GM18951 (cell line): Measurements from ENCODE around the gene FBRSL1.
"Not testable (repeated sequence)": the region's sequence is repeated elsewhere in the genome, so short reads cannot be mapped to it uniquely, and the experiment has no call there.

Experiments used
- POLR2A ChIP-seq: IDR thresholded peaks from 4 replicates; pipeline ENCODE4 v1.6.1; 2011; ENCODE audit warnings: mild to moderate bottlenecking; ENCODE audit not compliant: insufficient read length, insufficient read depth; ENCODE audit errors: extremely low read depth
- in situ Hi-C: fragments of 300-500 bp; cut with MboI; formaldehyde crosslinking; loops from one replicate; pipeline ENCODE4 v1.12.0; 2022; ENCODE audit warnings: low sequenced_read_pairs, mixed read lengths, inconsistent platforms; ENCODE audit not compliant: unreplicated experiment

Gene FBRSL1

DNA sequence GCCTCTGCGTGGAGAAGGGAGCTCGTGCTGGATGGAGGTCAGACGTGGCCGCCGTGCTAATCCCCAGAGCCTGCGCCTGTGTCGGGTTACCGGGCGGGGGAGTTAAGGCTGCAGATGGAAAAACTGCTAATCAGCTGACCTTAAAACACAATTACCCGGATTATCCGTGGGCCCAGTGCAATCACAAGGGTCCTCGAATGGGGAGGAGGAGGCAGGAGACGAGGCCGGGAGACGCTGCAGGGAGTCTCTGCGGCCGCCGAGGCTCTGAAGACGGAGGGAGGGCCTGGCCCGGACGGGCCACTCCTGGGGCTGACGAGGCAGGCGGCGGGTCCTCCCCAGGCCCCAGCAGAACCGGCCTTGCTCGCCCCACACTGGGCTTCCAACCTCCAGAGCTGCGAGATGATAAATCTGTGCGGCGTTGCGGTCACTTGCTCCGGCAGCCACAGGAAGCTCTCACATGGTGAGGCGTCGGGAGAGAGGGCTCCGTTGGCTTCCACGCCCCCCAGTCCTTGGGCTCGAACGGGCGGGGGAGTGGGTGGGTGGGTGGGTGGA, 32.9 kb upstream of the FBRSL1 start:
- no peak for TF ChIP-seq POLR2A
- in situ Hi-C loops: no loop called here

DNA sequence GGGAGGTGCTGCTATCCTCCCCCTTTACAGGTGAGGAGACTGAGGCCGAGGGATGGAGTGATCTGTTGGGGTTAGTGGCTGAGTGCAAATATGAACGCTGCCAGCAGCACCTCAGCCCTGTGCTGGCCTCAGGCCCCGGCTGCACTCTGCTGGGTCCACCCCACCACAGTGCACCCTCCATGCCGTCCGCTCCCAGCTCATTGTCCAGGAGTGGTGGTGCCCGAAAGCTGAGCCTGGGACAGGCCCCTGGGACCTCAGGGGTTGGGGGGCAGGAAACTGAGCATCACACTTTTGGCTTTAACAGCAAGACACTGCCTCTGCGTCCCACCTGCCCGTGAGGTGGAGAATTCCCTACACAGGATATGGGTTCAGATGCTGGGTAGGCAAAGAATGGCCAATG, 31.5 kb upstream of the FBRSL1 start:
- no peak for TF ChIP-seq POLR2A
- in situ Hi-C loops: no loop called here

DNA sequence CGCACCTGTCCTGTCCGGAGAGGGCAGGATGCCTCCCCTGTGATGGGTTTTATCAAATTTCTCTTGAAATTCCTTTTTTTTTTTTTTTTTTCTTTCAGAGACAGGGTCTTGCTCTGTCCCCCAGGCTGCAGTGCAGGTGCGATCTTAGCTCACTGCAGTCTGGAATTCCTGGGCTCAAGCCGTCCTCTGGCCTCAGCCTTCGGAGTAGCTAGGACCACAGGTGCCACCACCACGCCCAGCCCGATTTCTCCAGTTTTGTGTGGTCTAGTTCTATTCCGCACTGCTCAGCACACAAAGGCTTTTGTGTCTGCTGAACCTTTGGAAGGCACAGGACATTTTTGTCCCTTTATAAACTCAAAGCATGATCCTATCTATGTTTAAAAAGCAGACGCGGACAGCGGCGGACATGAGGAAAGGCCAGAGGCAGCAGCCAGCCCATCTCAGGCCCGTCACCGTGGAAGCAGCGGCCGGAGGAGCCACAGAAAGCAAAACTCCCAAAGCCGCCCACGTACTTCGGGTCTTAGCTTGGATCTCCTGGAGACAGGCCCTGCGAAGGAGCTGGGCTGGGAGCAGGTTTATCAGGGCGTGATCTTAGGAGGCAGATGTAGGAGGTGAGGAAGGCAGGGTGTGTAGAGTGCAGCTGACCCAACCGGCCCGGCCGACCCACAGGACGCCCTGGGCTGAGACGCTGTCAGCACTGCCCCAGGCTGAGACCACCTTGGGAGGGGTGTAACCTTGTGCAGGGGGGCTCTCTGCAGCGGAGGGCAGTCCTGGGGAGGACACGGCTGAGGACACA, 30.9 kb upstream of the FBRSL1 start:
- in situ Hi-C loops: no loop called here

DNA sequence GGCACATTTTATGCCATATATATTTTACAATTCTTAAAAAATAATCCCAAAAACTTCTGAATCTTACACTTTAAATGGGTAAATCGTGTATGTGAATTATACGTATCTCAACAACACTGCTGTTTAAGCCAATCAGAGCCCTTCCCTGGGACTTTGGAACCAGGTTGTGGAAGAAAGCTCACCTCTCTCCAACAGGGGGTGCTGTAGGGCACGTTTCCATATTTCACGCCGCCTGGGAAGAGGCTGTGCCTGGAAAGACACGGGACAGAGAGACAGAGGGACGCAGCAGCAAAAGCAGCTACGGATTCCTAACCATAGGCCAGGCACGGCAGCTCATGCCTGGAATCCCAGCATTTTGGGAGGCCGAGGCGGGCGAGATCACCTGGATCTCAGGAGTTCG, 29.4 kb upstream of the FBRSL1 start:
- no peak for TF ChIP-seq POLR2A
- in situ Hi-C loops: no loop called here

More for the DNA sequence above, 30.9 kb upstream of the FBRSL1 start:
- TF ChIP-seq POLR2A: no peak

DNA sequence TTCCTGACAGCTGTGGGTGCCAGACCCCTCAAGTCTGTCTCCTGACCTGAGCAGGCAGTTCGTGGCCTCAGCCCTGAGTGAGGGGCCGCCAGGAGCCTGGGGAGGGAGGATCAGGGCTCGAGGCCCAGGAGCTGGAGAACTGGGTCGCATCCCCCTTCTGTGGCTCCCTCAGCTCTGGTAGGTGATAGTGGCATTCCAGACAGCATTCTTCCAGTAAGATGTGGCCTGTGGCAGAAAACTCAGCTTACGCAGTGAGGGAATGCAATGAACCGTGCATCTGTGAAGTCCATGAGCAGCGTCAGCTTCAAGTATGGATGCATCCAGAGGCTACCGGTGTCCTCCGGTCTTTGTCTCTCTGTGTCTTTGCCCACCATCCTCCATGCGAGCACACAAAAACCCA, 28.4 kb upstream of the FBRSL1 start:
- in situ Hi-C loops: no loop called here
- TF ChIP-seq POLR2A: no peak

DNA sequence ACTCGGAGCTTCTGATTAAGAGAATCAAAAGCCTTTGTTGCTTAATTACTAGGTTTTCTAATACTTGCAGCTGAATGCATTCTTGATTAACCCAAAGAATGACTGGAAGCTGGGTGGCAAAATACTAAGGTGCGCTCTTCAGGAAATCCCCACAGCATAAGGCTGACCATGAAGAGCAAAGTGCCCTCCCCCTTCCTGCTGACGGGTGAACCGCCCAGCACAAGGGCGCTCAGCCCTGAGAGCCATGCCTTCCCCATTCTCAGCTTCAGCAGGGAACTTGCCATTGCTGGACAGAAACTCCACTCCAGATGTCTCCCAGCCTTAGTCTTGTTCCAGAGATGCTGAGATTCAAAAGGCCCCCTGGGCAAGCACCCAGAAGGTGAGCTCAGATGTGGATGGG, 27.2 kb upstream of the FBRSL1 start:
- in situ Hi-C loops: no loop called here

DNA sequence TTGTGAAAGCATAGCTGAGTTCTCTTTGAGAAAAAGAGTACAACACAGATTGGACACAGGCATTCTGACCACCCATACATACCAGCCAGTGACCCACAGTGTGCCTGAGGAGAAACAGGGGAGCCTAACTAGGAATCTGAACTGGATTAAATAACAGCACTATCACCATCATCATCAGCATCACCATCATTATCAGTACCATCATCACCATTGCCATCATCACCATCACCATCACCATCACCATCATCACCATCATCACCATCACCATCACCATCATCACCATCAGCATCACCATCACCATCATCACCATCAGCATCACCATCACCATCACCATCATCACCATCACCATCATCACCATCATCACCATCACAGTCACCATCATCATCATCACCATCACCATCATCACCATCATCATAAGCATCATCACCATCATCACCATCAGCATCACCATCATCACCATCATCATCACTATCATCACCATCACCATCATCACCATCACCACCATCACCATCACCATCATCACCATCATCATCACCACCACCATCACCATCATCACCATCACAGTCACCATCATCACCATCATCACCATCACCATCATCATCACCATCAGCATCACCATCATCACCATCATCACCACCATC, 26.5 kb upstream of the FBRSL1 start:
- in situ Hi-C loops: not testable (repeated sequence)

More for the DNA sequence above, 27.2 kb upstream of the FBRSL1 start:
- no peak for TF ChIP-seq POLR2A

DNA sequence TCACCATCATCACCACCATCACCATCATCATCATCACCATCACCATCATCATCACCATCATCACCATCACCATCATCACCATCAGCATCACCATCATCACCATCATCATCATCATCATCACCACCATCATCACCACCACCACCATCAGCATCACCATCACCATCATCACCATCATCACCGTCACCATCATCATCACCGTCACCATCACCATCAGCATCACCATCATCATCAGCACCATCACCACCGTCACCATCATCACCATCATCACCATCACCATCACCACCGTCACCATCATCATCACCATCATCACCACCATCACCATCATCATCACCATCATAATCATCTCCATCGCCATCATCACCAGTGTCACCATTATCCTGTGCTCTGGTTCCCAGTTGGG, 25.6 kb upstream of the FBRSL1 start:
- in situ Hi-C loops: not testable (repeated sequence)

DNA sequence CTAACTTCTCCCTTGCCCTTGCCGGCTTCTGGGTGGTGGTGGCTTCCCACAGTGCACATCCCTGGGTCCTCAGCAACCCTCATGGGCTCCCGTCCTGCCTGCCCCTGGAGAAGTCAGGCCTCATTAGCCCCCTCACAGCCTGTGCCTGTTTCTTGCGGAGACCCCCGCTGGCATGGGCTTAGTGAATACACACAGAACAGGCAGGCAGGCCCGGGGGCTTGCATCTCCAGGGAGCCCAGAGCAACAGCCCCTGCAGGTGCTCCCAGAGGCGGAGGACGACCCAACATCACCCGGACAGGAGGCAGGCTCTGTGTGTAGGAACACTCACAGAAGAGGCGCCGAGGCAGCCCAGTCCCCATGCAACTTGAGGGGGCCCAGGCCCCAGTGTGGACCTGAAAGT, 25.1 kb upstream of the FBRSL1 start:
- in situ Hi-C loops: no loop called here
- TF ChIP-seq POLR2A: no peak

DNA sequence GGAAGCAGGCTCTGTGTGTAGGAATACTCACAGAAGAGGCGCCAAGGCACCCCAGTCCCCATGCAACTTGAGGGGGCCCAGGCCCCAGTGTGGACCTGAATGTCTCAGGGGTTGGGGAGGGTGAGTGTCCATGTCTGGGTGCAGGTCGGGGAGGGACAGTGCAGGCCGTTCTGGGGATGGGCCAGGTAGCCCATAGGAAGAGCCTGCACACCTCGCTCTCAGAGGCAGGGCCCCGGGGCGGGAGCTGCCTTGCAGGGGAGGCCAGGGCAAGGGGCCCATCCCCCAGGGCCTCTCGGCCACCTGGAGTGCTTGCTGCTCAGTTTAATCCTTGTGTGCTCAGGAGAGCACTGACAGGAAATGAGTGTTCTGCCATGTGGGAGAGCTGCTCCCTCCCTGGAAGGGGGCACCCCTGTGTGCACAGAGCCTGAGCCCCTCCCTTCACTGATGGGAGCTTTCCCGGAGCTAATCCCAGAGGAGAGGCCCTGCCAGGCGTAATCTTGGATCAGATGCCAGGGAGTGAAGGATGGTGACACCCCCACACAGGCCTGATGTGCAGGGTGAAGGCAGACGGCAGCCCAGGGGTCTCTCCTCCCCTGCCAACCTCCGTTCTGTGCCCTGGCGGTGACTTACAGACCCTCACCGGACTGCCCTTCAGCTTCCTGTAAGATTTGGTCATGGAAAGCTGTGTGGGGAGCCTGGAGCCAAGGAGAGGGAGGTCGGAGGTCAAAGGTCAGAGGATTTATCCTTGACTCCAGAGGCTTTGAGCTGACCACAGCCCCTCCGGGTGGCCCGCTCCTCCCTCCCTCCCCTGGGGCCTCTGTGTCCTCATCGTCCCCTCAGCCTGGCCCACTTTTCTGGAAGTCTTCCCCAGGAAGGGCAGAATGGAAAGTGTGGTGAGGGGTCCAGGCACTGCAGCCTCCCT, 24.4 kb upstream of the FBRSL1 start:
- in situ Hi-C loops: no loop called here
- TF ChIP-seq POLR2A: no peak

DNA sequence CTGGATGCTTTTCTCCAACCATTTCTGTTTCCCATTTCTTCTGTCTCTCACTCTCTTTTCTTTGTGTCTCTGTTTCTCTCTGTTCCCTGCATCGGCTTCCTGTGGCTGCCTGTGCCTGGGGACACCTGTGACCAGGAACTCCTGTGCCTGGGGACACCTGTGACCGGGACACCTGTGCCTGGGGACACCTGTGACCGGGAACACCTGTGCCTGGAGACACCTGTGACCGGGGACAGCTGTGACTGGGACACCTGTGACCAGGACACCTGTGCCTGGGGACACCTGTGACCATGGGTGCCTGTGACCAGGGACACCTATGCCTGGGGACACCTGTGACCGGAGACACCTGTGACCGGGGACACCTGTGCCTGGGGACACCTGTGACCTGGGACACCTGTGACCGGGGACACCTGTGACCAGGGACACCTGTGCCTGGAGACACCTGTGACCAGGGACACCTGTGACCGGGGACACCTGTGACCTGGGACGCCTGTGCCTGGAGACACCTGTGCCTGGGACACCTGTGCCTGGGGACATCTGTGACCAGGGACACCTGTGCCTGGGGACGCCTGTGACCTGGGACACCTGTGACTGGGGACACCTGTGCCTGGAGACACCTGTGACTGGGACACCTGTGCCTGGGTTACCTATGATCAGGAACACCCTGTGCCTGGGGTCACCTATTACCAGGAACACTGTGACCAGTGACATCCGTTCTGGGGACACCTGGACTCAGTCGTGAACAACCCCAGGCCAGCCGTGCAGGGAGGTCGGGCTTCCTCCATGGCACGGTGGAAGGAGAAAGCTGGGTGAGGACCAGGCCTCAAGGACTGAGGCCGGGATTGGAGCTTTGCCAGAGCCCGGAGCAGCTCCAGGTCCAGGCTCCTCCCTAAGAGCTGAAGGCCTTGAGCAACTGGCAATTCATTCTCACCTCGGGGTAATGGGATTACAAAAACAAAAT, 23.4 kb upstream of the FBRSL1 start:
- in situ Hi-C loops: no loop called here
- no peak for TF ChIP-seq POLR2A

DNA sequence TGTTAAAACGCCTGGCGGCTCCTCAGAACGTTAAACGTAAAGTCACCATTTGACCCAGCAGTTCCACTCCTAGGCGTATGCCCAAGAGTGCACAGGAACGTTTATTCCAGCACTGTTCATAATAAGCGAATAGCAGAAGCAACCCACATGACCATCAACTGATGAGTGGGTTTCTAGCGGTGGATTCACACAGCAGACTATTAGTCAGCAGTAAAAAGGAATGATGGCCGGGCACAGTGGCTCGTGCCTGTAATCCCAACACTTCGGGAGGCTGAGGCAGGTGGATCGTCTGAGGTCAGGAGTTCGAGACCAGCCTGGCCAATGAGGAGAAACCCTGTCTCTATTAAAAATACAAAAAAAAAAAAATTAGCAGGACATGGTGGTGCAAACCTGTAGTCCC, 22.4 kb upstream of the FBRSL1 start:
- no peak for TF ChIP-seq POLR2A
- in situ Hi-C loops: no loop called here
